Left forelimb (tissue), 1 donor: ENCODE measurements around the gene TNFRSF21.
"Not testable (repeated sequence)": the region's sequence is repeated elsewhere in the genome, so short reads cannot be mapped to it uniquely, and the experiment has no call there.

ENCODE experiments used
- DNase-seq: peaks from one replicate; pipeline ENCODE4 v3.0.0-alpha.2; 2018; ENCODE audit warnings: low spot score

TNFRSF21 gene

GRCh38 chr6:47288267-47289090 is 21.2 kb downstream of the TNFRSF21 start:
- DNase-seq, result no peak

DNA sequence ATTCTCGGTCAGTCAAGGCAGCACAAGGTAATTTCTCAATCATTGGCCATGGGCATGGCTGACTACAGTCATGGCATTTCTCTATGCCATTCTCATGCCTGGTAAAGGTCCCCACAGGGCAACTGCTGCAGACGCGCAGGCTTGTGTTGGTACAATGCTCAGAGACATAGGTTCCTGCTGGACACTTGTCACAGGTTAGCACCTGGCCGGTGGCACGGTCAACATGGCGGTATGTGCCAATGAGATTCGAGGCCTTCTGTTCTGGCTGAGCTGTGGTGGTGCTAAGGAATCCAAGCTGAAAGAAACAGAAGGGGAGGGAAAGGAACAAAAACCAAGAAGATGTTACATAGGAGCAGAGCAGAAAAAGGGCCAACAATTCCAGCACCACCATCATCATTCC is 23.4 kb downstream of the TNFRSF21 start:
- DNase-seq, result no peak

DNA sequence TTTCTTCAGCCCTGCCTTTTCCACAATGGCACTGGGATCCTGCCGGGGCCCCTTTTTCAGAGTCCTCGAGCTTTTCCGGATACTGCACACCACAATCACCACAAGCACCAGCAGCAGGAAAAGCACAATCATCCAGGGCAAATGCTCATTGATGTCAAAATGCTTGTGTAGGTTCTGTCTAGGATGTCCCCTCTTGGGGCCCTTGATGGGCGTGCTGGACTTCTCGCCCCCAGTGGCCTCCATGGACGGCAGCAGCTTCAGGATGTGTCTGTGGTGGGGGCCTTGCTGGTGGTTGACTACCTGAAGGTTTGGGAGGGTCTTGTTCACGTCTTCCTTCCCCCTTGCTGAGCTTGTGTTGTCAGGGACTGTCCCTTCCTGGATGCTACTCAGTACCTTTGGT is 25.7 kb downstream of the TNFRSF21 start:
- no peak for DNase-seq

DNA sequence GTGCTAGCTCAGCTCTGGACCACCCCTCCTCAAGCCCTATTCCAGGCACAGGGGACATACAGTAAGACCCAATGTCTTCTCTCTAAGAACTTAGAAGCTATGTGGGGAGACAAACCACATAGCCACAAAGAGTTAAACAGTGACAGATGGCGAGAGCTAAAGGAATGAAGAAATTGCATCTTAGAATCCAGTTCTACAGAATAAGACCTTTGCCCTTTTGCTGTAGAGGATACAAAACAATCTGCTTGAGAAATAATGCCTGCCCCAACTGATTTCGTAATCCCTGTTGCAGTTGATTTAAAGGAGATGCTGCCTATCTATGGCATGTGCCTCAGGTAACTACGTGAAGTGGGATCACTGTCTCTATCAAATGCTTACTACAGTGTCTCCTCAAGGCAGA is 31.2 kb downstream of the TNFRSF21 start:
- no peak for DNase-seq

GRCh38 chr6:47277702-47278101 is 32.0 kb downstream of the TNFRSF21 start:
- no peak for DNase-seq

- DNase-seq, result no peak
Measured at GRCh38 chr6:47276377-47276776, 33.3 kb downstream of the TNFRSF21 start.

DNA sequence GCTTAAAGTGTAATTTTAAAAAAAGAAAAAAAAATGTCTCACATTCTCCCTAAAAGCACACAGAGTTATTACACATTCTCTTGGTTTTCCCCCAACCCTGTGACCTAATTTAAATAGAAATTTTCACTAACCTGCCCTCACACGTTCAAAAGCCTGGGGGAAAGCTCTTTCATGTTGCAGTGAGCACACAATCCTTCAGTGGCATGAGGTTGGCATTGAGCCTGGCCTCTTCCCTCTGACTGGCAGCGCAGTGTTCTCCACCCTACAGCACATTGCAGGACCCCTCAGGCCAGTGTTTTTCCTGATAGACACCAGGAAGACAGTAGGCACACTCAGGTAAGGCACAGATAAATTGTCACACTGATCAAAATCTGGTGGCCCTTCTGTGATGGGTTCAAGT is 34.1 kb downstream of the TNFRSF21 start:
- DNase-seq, result no peak

GRCh38 chr6:47275132-47275531 is 34.6 kb downstream of the TNFRSF21 start:
- not testable (repeated sequence) for DNase-seq

- no peak for DNase-seq
Measured at GRCh38 chr6:47268572-47269187, 41.0 kb downstream of the TNFRSF21 start.

GRCh38 chr6:47267301-47267700 is 42.4 kb downstream of the TNFRSF21 start:
- no peak for DNase-seq

- no peak for DNase-seq
Measured at GRCh38 chr6:47265971-47266370, 43.7 kb downstream of the TNFRSF21 start.

- DNase-seq, result no peak
Measured at GRCh38 chr6:47264775-47265184, 44.9 kb downstream of the TNFRSF21 start.

GRCh38 chr6:47263268-47263667 is 46.4 kb downstream of the TNFRSF21 start:
- DNase-seq, result no peak

GRCh38 chr6:47262231-47262630 is 47.5 kb downstream of the TNFRSF21 start:
- DNase-seq, result no peak

DNA sequence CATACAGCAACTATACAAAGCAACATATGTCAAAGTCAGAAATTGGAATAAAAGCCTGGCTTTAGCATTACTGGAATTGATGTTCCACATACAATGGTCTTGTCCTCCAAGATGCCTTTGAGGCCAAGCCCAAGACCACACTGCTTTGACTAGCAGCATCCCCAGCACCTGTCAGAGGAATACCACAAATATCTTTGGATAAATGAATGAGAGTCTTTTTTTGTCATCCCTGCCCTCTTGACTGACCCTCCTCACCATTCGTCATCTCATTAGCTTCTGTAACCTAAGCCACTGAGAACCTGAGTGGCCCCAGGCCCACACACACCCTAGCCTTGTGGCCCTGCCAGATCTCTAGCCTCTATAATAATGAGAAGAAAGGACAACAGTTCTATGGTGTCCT is 48.5 kb downstream of the TNFRSF21 start:
- DNase-seq, result no peak

- DNase-seq, result no peak
Measured at GRCh38 chr6:47260021-47260420, 49.7 kb downstream of the TNFRSF21 start.

DNA sequence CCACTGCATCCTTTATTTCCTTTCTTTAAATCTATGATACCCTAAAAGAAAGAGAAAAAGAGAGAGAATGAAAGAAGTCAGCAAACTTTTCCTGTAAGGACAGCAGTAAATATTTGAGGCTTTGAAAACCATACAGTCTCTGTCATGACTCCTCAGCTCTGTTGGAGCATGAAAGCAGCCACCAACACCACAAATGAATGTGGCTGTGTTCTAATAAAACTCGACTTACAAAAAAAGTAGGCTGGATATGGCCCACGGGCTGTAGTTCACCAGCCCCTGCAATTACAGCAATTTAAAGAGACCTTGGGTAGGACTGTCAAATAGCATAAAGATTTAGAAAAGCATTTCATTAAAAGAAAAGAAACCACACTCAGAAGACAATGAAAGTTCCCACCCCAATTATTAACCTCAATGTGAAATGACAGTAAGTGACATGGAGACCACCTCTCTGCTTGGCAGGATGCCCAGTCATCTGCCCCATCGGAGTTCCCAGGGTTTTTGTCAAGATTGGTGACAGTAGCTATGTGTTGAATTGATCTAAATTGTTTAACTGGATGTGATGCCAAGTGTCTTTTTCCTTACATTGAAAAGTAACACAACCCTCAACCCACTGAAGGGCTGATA is 50.9 kb downstream of the TNFRSF21 start:
- DNase-seq, result no peak

DNA sequence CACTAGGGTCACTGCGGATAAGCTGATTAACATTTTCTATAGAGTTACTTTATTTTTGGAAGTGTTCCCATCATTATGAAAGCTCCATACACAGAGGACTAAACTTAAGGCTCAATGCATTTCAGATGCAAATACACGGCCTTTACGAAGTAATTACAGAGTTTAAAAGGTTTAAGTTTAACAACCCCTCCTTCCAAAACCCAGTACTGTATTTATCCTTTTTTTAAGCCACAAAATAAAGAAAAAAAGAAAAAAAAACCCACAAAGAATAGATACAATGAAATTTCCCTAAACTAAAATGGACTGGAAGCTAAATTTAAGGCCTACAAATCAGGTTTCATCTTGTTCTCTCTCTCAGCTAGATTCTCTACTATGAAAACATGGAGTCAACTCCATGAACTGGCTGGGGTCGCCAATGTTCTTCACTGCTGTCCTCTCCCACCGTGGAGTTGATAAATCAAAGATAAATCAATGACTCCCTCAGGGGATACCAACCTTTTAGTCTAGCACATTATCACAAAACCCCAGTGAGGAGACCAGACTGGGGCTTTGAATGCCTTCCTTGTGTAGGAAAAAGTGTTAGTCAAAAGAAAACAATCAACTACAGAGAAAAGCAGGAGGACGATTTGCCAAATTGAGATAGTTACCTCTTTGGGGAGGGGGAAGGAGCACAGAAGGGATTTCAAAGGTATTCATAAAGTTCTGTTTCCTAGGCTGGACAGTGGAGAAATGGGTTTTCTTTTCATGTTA is 52.5 kb downstream of the TNFRSF21 start:
- no peak for DNase-seq

DNA sequence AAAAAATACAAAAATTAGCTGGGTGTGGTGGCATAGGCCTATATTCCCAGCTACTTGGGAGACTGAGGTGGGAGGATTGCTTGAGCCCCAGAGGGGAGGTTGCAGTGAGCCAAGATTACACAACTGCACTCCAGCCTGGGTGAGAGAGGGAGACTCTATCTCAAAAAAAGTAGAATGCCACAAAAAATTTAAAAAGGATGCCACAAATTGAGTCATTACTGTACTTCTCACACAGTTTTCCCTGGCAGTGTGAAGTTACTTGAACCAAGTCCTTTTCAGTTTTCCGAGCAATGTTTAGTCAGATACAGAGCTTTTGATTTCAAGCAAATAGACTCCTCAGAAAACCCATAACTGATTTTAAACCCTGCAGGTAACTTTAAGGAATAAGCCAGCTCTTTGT is 53.3 kb downstream of the TNFRSF21 start:
- no peak for DNase-seq

DNA sequence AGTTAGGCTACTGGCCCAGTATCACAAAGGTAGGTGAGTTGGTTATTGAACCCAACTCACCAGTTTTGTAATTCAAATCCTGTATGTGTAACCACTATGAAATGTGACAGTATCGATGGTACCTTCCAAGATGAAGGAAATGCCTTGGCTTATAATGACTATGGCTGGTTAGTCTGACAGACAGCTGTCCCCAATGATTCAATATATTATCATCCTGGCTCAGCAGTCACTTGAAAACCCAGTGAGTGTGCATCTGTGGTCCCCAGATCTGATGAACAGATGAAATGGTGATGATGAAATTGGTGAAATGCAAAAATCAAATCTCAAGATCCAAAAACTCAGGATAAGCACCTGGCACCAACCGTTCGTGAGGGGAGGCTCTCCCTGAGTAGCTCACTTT is 54.8 kb downstream of the TNFRSF21 start:
- DNase-seq, result no peak

DNA sequence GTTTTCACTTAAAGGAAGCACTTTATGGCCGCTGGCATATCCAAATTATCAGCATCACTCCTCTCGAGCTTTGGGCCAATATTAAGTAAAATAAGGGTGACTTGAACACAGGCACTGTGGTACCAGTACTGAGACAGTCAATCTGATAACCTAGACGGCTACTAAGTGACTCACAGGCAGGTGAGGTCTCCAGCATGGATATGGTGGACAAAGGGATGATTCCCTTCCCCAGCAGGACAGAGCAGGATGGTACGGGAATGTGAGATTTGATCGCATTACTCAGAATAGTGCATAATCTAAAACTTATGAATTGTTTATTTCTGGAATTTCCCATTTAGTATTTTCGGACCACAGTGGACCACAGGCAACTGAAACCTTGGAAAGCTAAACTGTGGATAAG is 55.7 kb downstream of the TNFRSF21 start:
- no peak for DNase-seq

GRCh38 chr6:47253136-47253535 is 56.6 kb downstream of the TNFRSF21 start:
- no peak for DNase-seq

GRCh38 chr6:47252633-47253032 is 57.1 kb downstream of the TNFRSF21 start:
- DNase-seq, result no peak
